HepG2 (cell line): ENCODE data around the gene DENND2D. TPM values are rescaled to one million over a fixed set of nuclear protein-coding genes. Genes with fewer than 3 reads are reported as not detected.
A peak's percentile ranks its signal among the peaks of the same experiment; 100 is the strongest.

ENCODE experiments used
- HNRNPH1 ChIP-seq: fragments of 200-400 bp; formaldehyde crosslinking; optimal IDR thresholded peaks from 2 replicates; pipeline ENCODE3; 2017; ENCODE audit warnings: mild to moderate bottlenecking, low read depth, low read length
- ISL2 ChIP-seq: sonication (generic); formaldehyde crosslinking; IDR thresholded peaks from 2 replicates; pipeline ENCODE4 v1.5.0; 2020; ENCODE audit warnings: missing genetic modification reagents
- MEIS2 ChIP-seq: sonication (generic); formaldehyde crosslinking; IDR thresholded peaks from 2 replicates; pipeline ENCODE4 v1.9.0; 2021; ENCODE audit warnings: mild to moderate bottlenecking, missing genetic modification reagents
- NR2F1 ChIP-seq, 2 experiments: fragments of 450-650 bp in 1 of 2; formaldehyde crosslinking in 1 of 2; IDR thresholded peaks; 2 replicates each; pipeline versions ENCODE4 v1.5.0 to v1.6.1; 2016 to 2020; ENCODE audit warnings: mild to moderate bottlenecking in 1 of 2, missing compliant biosample characterization in 1 of 2, missing genetic modification reagents in 1 of 2, moderate library complexity in 1 of 2
- RNF219 ChIP-seq: sonication (generic); formaldehyde crosslinking; IDR thresholded peaks from 2 replicates; pipeline ENCODE4 v1.5.0; 2020; ENCODE audit warnings: mild to moderate bottlenecking, missing genetic modification reagents
- SALL1 ChIP-seq: sonication (generic); formaldehyde crosslinking; IDR thresholded peaks from 2 replicates; pipeline ENCODE4 v1.8.0; 2022; ENCODE audit warnings: mild to moderate bottlenecking, missing genetic modification reagents
- STAT5B ChIP-seq: sonication (generic); formaldehyde crosslinking; IDR thresholded peaks from 2 replicates; pipeline ENCODE4 v1.4.0; 2020; ENCODE audit warnings: missing genetic modification reagents
- TAF1 ChIP-seq: sonication (generic); formaldehyde crosslinking; IDR thresholded peaks from 2 replicates; pipeline ENCODE4 v1.4.0; 2020; ENCODE audit warnings: missing genetic modification reagents
- YY1 ChIP-seq: IDR thresholded peaks from 2 replicates; pipeline ENCODE4 v1.6.1; 2011; ENCODE audit warnings: low read length, low read depth, moderate library complexity, mild to moderate bottlenecking; ENCODE audit not compliant: insufficient read depth, insufficient replicate concordance
- ZNF546 ChIP-seq: sonication (generic); formaldehyde crosslinking; conservative IDR thresholded peaks from 2 replicates; pipeline ENCODE4 v1.8.1; 2023; ENCODE audit warnings: mild to moderate bottlenecking, missing genetic modification reagents
- ZNF562 ChIP-seq: sonication (generic); formaldehyde crosslinking; IDR thresholded peaks from 2 replicates; pipeline ENCODE4 v1.8.0; 2022; ENCODE audit warnings: missing genetic modification reagents, borderline replicate concordance
- ZNF776 ChIP-seq: sonication (generic); formaldehyde crosslinking; IDR thresholded peaks from 2 replicates; pipeline ENCODE4 v1.4.0; 2020; ENCODE audit warnings: mild to moderate bottlenecking, missing genetic modification reagents
- polyA plus RNA-seq, 8 experiments: library from polyadenylated mRNA; depleted of rRNA in 3 of 8; stranded (reverse) in 7 of 8; unstranded in 1 of 8; fragments of >200 nt; fragmentation: Illumina TruSeq in 4 of 8; extraction: Trizol in 4 of 8; gene quantifications; 2 replicates each; pipeline versions ENCODE4 v1.2.1 to v1.2.3, GENCODE V29; 2011 to 2016; ENCODE audit warnings: low read depth in 4 of 8, missing spikeins in 1 of 8, mixed read lengths in 1 of 8; ENCODE audit not compliant: insufficient read depth in 1 of 8
- total RNA-seq, 5 experiments: library from RNA; depleted of rRNA; stranded (reverse); fragments of >200 nt; fragmentation: Illumina TruSeq; extraction: Trizol; gene quantifications; 2 replicates each; pipeline ENCODE4 v1.2.3, GENCODE V29; 2016; ENCODE audit warnings: low read depth in 1 of 5
- TF ChIP-seq, protein P1 (sequence below), 2 experiments: fragments of 450-650 bp in 1 of 2; sonication (generic) in 1 of 2; formaldehyde crosslinking in 1 of 2; IDR thresholded peaks; 2 replicates each; pipeline versions ENCODE4 v1.6.1 to v1.8.0; 2016 to 2022; ENCODE audit warnings: antibody characterized with exemption in 1 of 2, mild to moderate bottlenecking in 1 of 2, missing genetic modification reagents in 1 of 2
- TF ChIP-seq, protein P2 (sequence below): sonication (generic); formaldehyde crosslinking; conservative IDR thresholded peaks from 2 replicates; pipeline ENCODE4 v1.5.0; 2020; ENCODE audit warnings: missing genetic modification reagents

The DENND2D gene
- total and polyA plus RNA-seq, 2 of the 13 experiments (the other 11 are each of a cell fraction or from before 2014, with no cell fraction given): 0.04 TPM; not detected in 1

DNA sequence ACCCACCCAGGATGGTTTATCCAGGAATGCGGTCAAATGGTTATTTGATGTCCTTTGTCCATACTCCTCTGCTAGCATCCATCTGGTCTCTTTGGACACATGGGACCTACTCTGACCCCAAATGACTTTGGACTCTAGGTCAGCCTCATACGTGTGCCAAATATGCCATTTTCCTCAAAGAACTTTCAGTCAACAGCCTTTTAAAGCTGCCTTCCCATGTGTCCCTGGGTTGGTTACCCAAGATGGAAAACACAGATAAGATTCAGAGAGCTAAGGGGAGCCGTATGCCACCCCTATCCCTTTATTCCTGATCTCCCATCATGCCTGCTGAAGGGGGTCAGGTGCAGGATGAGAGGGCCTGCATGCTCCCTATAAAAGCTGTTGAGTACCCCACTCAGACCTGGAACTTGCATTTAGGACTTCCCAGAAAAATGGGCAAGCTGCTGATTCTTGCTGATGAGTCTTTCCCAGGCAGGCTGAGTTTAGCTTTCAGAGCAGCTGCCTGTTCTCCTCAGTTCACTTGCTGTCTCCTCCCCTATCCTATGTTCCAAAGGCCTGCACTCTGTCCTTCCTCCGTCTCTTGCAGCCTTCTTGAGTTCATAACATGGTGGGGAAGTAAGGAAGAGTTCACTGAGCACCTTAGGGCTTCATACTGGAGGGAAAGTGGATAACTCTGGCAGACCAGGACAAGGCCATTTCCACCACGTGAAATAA, 46.8 kb upstream of the DENND2D start (continued):
- TF ChIP-seq, protein P1, sequence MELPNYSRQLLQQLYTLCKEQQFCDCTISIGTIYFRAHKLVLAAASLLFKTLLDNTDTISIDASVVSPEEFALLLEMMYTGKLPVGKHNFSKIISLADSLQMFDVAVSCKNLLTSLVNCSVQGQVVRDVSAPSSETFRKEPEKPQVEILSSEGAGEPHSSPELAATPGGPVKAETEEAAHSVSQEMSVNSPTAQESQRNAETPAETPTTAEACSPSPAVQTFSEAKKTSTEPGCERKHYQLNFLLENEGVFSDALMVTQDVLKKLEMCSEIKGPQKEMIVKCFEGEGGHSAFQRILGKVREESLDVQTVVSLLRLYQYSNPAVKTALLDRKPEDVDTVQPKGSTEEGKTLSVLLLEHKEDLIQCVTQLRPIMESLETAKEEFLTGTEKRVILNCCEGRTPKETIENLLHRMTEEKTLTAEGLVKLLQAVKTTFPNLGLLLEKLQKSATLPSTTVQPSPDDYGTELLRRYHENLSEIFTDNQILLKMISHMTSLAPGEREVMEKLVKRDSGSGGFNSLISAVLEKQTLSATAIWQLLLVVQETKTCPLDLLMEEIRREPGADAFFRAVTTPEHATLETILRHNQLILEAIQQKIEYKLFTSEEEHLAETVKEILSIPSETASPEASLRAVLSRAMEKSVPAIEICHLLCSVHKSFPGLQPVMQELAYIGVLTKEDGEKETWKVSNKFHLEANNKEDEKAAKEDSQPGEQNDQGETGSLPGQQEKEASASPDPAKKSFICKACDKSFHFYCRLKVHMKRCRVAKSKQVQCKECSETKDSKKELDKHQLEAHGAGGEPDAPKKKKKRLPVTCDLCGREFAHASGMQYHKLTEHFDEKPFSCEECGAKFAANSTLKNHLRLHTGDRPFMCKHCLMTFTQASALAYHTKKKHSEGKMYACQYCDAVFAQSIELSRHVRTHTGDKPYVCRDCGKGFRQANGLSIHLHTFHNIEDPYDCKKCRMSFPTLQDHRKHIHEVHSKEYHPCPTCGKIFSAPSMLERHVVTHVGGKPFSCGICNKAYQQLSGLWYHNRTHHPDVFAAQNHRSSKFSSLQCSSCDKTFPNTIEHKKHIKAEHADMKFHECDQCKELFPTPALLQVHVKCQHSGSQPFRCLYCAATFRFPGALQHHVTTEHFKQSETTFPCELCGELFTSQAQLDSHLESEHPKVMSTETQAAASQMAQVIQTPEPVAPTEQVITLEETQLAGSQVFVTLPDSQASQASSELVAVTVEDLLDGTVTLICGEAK (IDR thresholded peaks at IDR 0.05): no peak
- TF ChIP-seq, protein P1 (CRISPR knock-in tag; IDR thresholded peaks at IDR 0.05): no peak
- no peak for TF ChIP-seq HNRNPH1
- no peak for TF ChIP-seq TAF1 (CRISPR knock-in tag)
- no peak for TF ChIP-seq ZNF546 (CRISPR knock-in tag)
- TF ChIP-seq ISL2 (CRISPR knock-in tag): peak; percentile 52; the same call in 1 of the 2 replicates
- no peak for TF ChIP-seq STAT5B (CRISPR knock-in tag)
- TF ChIP-seq ZNF776 (CRISPR knock-in tag): no peak
- TF ChIP-seq MEIS2: no peak
- no peak for TF ChIP-seq YY1
- TF ChIP-seq, protein P2, sequence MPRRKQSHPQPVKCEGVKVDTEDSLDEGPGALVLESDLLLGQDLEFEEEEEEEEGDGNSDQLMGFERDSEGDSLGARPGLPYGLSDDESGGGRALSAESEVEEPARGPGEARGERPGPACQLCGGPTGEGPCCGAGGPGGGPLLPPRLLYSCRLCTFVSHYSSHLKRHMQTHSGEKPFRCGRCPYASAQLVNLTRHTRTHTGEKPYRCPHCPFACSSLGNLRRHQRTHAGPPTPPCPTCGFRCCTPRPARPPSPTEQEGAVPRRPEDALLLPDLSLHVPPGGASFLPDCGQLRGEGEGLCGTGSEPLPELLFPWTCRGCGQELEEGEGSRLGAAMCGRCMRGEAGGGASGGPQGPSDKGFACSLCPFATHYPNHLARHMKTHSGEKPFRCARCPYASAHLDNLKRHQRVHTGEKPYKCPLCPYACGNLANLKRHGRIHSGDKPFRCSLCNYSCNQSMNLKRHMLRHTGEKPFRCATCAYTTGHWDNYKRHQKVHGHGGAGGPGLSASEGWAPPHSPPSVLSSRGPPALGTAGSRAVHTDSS (CRISPR knock-in tag): no peak
- peak; percentile 70 for TF ChIP-seq SALL1
- TF ChIP-seq NR2F1 (CRISPR knock-in tag; IDR thresholded peaks at IDR 0.05): peak in 1 of 2 experiments; percentile 39; a peak in 1 of 4 replicates
- TF ChIP-seq ZNF562 (CRISPR knock-in tag): no peak
- no peak for TF ChIP-seq RNF219 (CRISPR knock-in tag)
